A549 (cell line): Measurements from ENCODE around the gene RHBDD2. TPM values are rescaled to one million over a fixed set of nuclear protein-coding genes. Genes with fewer than 3 reads are reported as not detected.

Source experiments
- ATAC-seq, 2 experiments: fragments of 200-7000 bp in 1 of 2; fragments of >200 bp in 1 of 2; cut with Nextera tagmentation in 1 of 2; cut with Tn5 transposase in 1 of 2; 3 replicates each; pipeline versions ENCODE4 v1.8.0 to v1.9.1; 2018 to 2020; ENCODE audit warnings: mild to moderate bottlenecking in 1 of 2, moderate library complexity in 1 of 2
- CTCF ChIA-PET: fragments of 300-600 bp; sonication (Branson Sonifier 250); formaldehyde crosslinking; extraction: SDS; loops from one replicate; lab custom pipeline; 2021; ENCODE audit warnings: antibody characterized with exemption, inconsistent platforms; lab: Yijun Ruan, JAX
- POLR2A ChIA-PET: fragments of 350-600 bp; formaldehyde crosslinking; extraction: SDS; loops from one replicate; lab custom pipeline; 2021; ENCODE audit warnings: antibody characterized with exemption, inconsistent platforms; lab: Yijun Ruan, JAX
- DNase-seq, 2 experiments: peaks; one replicate each; pipeline versions ENCODE4 v3.0.0 to v3.0.0-alpha.2; 2011 to 2016; ENCODE audit warnings: low read depth in 1 of 2, low spot score in 1 of 2
- FAIRE-seq: peaks from 2 replicates; lab custom pipeline; 2011; peaks lifted over from hg19 to GRCh38; lab: Jason Lieb, UNC
- H3K27ac ChIP-seq, 2 experiments: fragments of >200 bp; sonication (Bioruptor Twin); formaldehyde crosslinking; 3 replicates each; pipeline ENCODE4 v1.5.1; 2016 to 2017
- H3K4me1 ChIP-seq: fragments of >200 bp; sonication (Bioruptor Twin); formaldehyde crosslinking; 3 replicates; pipeline ENCODE4 v1.6.1; 2016
- H3K4me2 ChIP-seq: fragments of >200 bp; sonication (Bioruptor Twin); formaldehyde crosslinking; 3 replicates; pipeline ENCODE4 v1.6.1; 2016
- H3K4me3 ChIP-seq: fragments of >200 bp; sonication (Bioruptor Twin); formaldehyde crosslinking; 3 replicates; pipeline ENCODE4 v1.5.1; 2016
- H3K9me3 ChIP-seq: fragments of >200 bp; sonication (Bioruptor Twin); formaldehyde crosslinking; 3 replicates; pipeline ENCODE4 v1.6.1; 2016
- BCL3 ChIP-seq: fragments of >200 bp; sonication (Bioruptor Twin); formaldehyde crosslinking; IDR thresholded peaks from 3 replicates; pipeline ENCODE4 v1.6.1; 2016
- CEBPB ChIP-seq, 2 experiments: fragments of >200 bp in 1 of 2; sonication (Bioruptor Twin) in 1 of 2; formaldehyde crosslinking in 1 of 2; IDR thresholded peaks; 2 replicates each; pipeline ENCODE4 v1.6.1; 2012 to 2016
- CHD4 ChIP-seq: fragments of 200-600 bp; sonication (generic); IDR thresholded peaks from 2 replicates; pipeline ENCODE4 v1.6.1; 2016; ENCODE audit warnings: antibody characterized with exemption, mild to moderate bottlenecking, borderline replicate concordance
- EHF ChIP-seq: fragments of 250-450 bp; sonication (Bioruptor Pico); IDR thresholded peaks from 2 replicates; pipeline ENCODE4 v1.5.0; 2020; ENCODE audit warnings: mild to moderate bottlenecking
- EHMT2 ChIP-seq: fragments of 200-600 bp; sonication (generic); IDR thresholded peaks from 2 replicates; pipeline ENCODE4 v1.6.1; 2016; ENCODE audit warnings: antibody characterized with exemption, low read depth, mild to moderate bottlenecking, moderate library complexity
- EP300 ChIP-seq, 2 experiments: fragments of >200 bp; sonication (Bioruptor Twin); formaldehyde crosslinking; IDR thresholded peaks; 2 replicates in 1 of 2; 3 replicates in 1 of 2; pipeline ENCODE4 v1.6.1; 2016 to 2017
- GATA3 ChIP-seq: IDR thresholded peaks from 2 replicates; pipeline ENCODE4 v1.6.1; 2012; ENCODE audit warnings: borderline replicate concordance
- HEYL ChIP-seq: fragments of 250-450 bp; sonication (Bioruptor Pico); IDR thresholded peaks from 2 replicates; pipeline ENCODE4 v1.8.0; 2021; ENCODE audit warnings: mild to moderate bottlenecking, moderate library complexity
- HOXA7 ChIP-seq: fragments of 250-450 bp; sonication (Bioruptor Pico); IDR thresholded peaks from 2 replicates; pipeline ENCODE4 v1.5.0; 2020; ENCODE audit warnings: mild to moderate bottlenecking, moderate library complexity
- HOXB13 ChIP-seq: fragments of 250-450 bp; sonication (Bioruptor Pico); IDR thresholded peaks from 2 replicates; pipeline ENCODE4 v1.5.0; 2020; ENCODE audit warnings: low read depth, mild to moderate bottlenecking, moderate library complexity
- HOXB5 ChIP-seq: fragments of 250-450 bp; sonication (Bioruptor Pico); IDR thresholded peaks from 2 replicates; pipeline ENCODE4 v1.5.0; 2020; ENCODE audit warnings: mild to moderate bottlenecking, moderate library complexity
- KDM1A ChIP-seq: fragments of 200-600 bp; sonication (generic); IDR thresholded peaks from 2 replicates; pipeline ENCODE4 v1.6.1; 2016; ENCODE audit warnings: low read depth, mild to moderate bottlenecking
- MAZ ChIP-seq: fragments of 150-350 bp; IDR thresholded peaks from 2 replicates; pipeline ENCODE4 v1.6.1; 2014; ENCODE audit warnings: antibody characterized with exemption, low read depth, low read length, borderline replicate concordance
- MYC ChIP-seq: IDR thresholded peaks from 2 replicates; pipeline ENCODE4 v1.6.1; 2012; ENCODE audit warnings: mild to moderate bottlenecking, inconsistent platforms, low read length, improper control_type of control experiment, borderline replicate concordance
- NFE2L2 ChIP-seq: fragments of 150-350 bp; conservative IDR thresholded peaks from 2 replicates; pipeline ENCODE4 v1.6.1; 2014; ENCODE audit warnings: low read length
- PHF8 ChIP-seq: fragments of 200-600 bp; sonication (generic); IDR thresholded peaks from 2 replicates; pipeline ENCODE4 v1.6.1; 2016; ENCODE audit warnings: low read depth, mild to moderate bottlenecking, antibody characterized with exemption, moderate library complexity, borderline replicate concordance
- POLR2AphosphoS2 ChIP-seq: conservative IDR thresholded peaks from 2 replicates; pipeline ENCODE4 v1.6.1; 2012; ENCODE audit warnings: low read length, improper control_type of control experiment, inconsistent platforms
- RAD21 ChIP-seq, 2 experiments: fragments of >200 bp in 1 of 2; sonication (Bioruptor Twin) in 1 of 2; formaldehyde crosslinking in 1 of 2; IDR thresholded peaks in 1 of 2; conservative IDR thresholded peaks in 1 of 2; 2 replicates in 1 of 2; 3 replicates in 1 of 2; pipeline ENCODE4 v1.6.1; 2012 to 2018; ENCODE audit warnings: inconsistent platforms in 1 of 2
- SMC3 ChIP-seq: fragments of >200 bp; sonication (Bioruptor Twin); formaldehyde crosslinking; IDR thresholded peaks from 3 replicates; pipeline ENCODE4 v1.6.1; 2018; ENCODE audit warnings: inconsistent platforms
- SREBF2 ChIP-seq: fragments of 450-650 bp; IDR thresholded peaks from 2 replicates; pipeline ENCODE4 v1.6.1; 2014; ENCODE audit warnings: mild to moderate bottlenecking, moderate library complexity
- WGBS: methylation state at CpG from one replicate; pipeline ENCODE4 v1.1.6; 2017; ENCODE audit errors: missing lambda C conversion rate; 5-methylcytosine and 5-hydroxymethylcytosine counted together
- polyA plus RNA-seq, 4 experiments: library from polyadenylated mRNA; depleted of rRNA in 3 of 4; stranded (reverse); fragments of >200 nt; fragmentation: RNase III in 1 of 4; extraction: RNeasy Plus Mini Kit Qiagen cat#74134 plus additional on column Dnase treatment in 1 of 4; gene quantifications; 2 replicates in 3 of 4; 3 replicates in 1 of 4; pipeline ENCODE4 v1.2.3, GENCODE V29; 2011 to 2017
- TF ChIP-seq, protein P1 (sequence below): IDR thresholded peaks from 2 replicates; pipeline ENCODE4 v1.6.1; 2012
- TF ChIP-seq, protein P2 (sequence below): fragments of >200 bp; sonication (Bioruptor Twin); formaldehyde crosslinking; IDR thresholded peaks from 3 replicates; pipeline ENCODE4 v1.5.1; 2016
- TF ChIP-seq, protein P3 (sequence below): fragments of 250-450 bp; sonication (Bioruptor Pico); IDR thresholded peaks from 2 replicates; pipeline ENCODE4 v1.5.0; 2020; ENCODE audit warnings: low read depth, mild to moderate bottlenecking, moderate library complexity

The RHBDD2 gene
- polyA plus RNA-seq, 2 of the 4 experiments (the other 2 are of a cell fraction), result 61.3 to 62.0 TPM

DNA sequence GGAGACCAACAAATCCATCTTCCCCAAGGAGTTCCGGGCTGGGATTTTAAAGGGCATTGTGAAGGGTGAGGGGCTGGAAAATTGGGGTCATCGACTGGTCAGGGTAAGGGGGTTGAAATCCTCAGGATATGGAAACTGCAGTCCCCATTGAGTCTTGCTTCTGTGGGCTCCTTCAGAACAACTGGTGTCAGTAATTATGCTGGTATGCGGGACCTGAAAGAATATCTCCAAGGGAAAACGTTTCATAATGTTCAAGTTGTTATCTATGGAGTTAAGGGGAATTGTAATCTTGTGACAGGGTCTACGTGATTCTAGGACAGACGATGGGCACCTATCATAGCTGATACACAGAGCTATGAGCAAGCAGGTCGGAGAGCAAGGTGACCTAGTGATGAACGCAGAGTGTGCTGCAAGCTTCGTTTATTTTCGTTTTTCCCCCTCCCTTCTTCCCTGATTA is 494 bp upstream of the RHBDD2 start:
- WGBS, result 24% methylated on average over 10 of the region's 10 CpGs
- CTCF ChIA-PET, result interaction anchor here (0.9 to 3.4 kb wide), 6 partner anchors 12 to 142 kb away, joined by 3 to 20 read pairs (median 4); no protein-coding TSS in a partner anchor
- H3K27ac ChIP-seq, result peak overlapping the region; percentile 76 to 93
- peaks cover 14% of the 10 kb centered on the region for H3K4me1 ChIP-seq
- TF ChIP-seq KDM1A, result no peak
- no peak for TF ChIP-seq HOXB5
- TF ChIP-seq PHF8, result no peak
- TF ChIP-seq EP300 (IDR thresholded peaks at IDR 0.05), result no peak
- TF ChIP-seq NFE2L2, result no peak
- TF ChIP-seq SREBF2, result no peak
- TF ChIP-seq, protein P1, sequence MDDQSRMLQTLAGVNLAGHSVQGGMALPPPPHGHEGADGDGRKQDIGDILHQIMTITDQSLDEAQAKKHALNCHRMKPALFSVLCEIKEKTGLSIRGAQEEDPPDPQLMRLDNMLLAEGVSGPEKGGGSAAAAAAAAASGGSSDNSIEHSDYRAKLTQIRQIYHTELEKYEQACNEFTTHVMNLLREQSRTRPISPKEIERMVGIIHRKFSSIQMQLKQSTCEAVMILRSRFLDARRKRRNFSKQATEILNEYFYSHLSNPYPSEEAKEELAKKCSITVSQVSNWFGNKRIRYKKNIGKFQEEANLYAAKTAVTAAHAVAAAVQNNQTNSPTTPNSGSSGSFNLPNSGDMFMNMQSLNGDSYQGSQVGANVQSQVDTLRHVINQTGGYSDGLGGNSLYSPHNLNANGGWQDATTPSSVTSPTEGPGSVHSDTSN, result no peak
- TF ChIP-seq EHMT2, result no peak
- TF ChIP-seq HOXB13, result no peak
- no peak for TF ChIP-seq RAD21 (conservative IDR thresholded peaks at IDR 0.05 in 1 of 2, IDR thresholded peaks at IDR 0.05 in 1 of 2)
- TF ChIP-seq POLR2AphosphoS2, result no peak
- TF ChIP-seq MAZ, result no peak
- no peak for TF ChIP-seq EHF (CRISPR knock-in tag)
- TF ChIP-seq SMC3, result no peak
- TF ChIP-seq, protein P2, sequence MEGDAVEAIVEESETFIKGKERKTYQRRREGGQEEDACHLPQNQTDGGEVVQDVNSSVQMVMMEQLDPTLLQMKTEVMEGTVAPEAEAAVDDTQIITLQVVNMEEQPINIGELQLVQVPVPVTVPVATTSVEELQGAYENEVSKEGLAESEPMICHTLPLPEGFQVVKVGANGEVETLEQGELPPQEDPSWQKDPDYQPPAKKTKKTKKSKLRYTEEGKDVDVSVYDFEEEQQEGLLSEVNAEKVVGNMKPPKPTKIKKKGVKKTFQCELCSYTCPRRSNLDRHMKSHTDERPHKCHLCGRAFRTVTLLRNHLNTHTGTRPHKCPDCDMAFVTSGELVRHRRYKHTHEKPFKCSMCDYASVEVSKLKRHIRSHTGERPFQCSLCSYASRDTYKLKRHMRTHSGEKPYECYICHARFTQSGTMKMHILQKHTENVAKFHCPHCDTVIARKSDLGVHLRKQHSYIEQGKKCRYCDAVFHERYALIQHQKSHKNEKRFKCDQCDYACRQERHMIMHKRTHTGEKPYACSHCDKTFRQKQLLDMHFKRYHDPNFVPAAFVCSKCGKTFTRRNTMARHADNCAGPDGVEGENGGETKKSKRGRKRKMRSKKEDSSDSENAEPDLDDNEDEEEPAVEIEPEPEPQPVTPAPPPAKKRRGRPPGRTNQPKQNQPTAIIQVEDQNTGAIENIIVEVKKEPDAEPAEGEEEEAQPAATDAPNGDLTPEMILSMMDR, result no peak
- TF ChIP-seq MYC, result no peak
- TF ChIP-seq CHD4, result no peak
- TF ChIP-seq, protein P3, sequence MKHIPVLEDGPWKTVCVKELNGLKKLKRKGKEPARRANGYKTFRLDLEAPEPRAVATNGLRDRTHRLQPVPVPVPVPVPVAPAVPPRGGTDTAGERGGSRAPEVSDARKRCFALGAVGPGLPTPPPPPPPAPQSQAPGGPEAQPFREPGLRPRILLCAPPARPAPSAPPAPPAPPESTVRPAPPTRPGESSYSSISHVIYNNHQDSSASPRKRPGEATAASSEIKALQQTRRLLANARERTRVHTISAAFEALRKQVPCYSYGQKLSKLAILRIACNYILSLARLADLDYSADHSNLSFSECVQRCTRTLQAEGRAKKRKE (CRISPR knock-in tag), result no peak
- TF ChIP-seq HOXA7 (CRISPR knock-in tag), result no peak
- H3K4me2 ChIP-seq, result peak overlapping the region; percentile 69
- peak in 1 of 2 experiments; percentile 69; a peak in 4 of 6 replicates for ATAC-seq
- POLR2A ChIA-PET, result interaction anchor here (1.0 to 1.7 kb wide), 3 partner anchors 20 to 37 kb away, joined by 3 to 9 read pairs (median 4); no protein-coding TSS in a partner anchor
- no peaks in the 10 kb centered on the region for H3K9me3 ChIP-seq
- H3K4me3 ChIP-seq, result peak overlapping the region; percentile 28
- no peak for FAIRE-seq
- no peak for DNase-seq

DNA sequence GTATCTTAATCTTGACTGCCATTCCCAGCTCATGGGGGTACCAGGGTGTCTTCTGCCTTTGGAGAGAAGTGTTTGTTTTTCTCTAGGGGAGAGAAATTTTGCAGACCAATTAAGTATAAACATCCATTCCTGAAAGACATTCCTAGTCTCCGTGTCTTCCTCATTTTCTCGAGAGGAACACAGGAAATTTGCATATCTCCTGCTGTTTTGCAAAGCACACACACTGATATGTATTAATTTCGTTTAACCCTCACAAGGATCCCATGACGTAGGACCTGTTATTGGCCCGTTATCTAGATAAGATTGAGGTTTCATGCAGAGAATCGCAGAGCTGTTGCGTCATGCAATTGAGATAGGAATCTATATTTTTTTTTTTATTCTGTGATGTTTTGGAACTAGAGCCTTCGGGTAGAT is 944 bp downstream of the RHBDD2 start:
- FAIRE-seq, result no peak
- Histone ChIP-seq H3K4me3 (peak overlapping the region; percentile 77), H3K4me2 (peak overlapping the region; percentile 76), H3K27ac (peak overlapping the region; percentile 93), H3K4me1 (peaks cover 14% of the 10 kb centered on the region), H3K9me3 (no peaks in the 10 kb centered on the region)
- ChIA-PET POLR2A (no interaction called here), CTCF (interaction anchor here (1.8 to 3.4 kb wide), 2 partner anchors 13 to 140 kb away, joined by 4 to 20 read pairs; no protein-coding TSS in a partner anchor)
- 37% methylated on average over 8 of the region's 8 CpGs for WGBS
- no peak for DNase-seq
- ATAC-seq, result no peak
- 0 out of 2 replicates have a peak, but pooled peaks have one; percentile 26 for TF ChIP-seq HOXA7 (CRISPR knock-in tag)
- TF ChIP-seq HEYL (CRISPR knock-in tag), result no peak
- TF ChIP-seq CEBPB (IDR thresholded peaks at IDR 0.05), result peak; percentile 29 to 61; a peak in 3 of 4 replicates
- TF ChIP-seq GATA3, result peak; percentile 29; the same call in 1 of the 2 replicates
- no peak for TF ChIP-seq BCL3
